Upper lobe of left lung (tissue), 6 donors: ENCODE results near the gene PNPLA7. TPM values are rescaled to one million over a fixed set of nuclear protein-coding genes. Genes with fewer than 3 reads are reported as not detected.

Source experiments
- ATAC-seq, 2 donors: fragments of 200-7000 bp; cut with Tn5 transposase; one replicate each; pipeline ENCODE4 v1.9.1; 2022; ENCODE audit warnings: mild to moderate bottlenecking in 2 of 2, moderate library complexity in 2 of 2; ENCODE audit not compliant: low FRiP score in 2 of 2
- DNase-seq, 2 donors: peaks; one replicate each; pipeline ENCODE4 v3.0.0-alpha.2; 2019 to 2020
- H3K27ac ChIP-seq, 4 donors: fragments of 200-600 bp; sonication (generic); one replicate each; pipeline ENCODE4 v1.5.1; 2016 to 2019
- H3K27me3 ChIP-seq, 4 donors: fragments of 200-600 bp; sonication (generic); one replicate each; pipeline ENCODE4 v1.5.1; 2017 to 2019
- H3K36me3 ChIP-seq, 4 donors: fragments of 200-600 bp; sonication (generic); one replicate each; pipeline ENCODE4 v1.5.1; 2016 to 2019
- H3K4me1 ChIP-seq, 4 donors: fragments of 200-600 bp; sonication (generic); one replicate each; pipeline ENCODE4 v1.5.1; 2018 to 2019
- H3K4me3 ChIP-seq, 4 donors: fragments of 200-600 bp; sonication (generic); one replicate each; pipeline ENCODE4 v1.5.1; 2017 to 2019; ENCODE audit warnings: mild to moderate bottlenecking in 2 of 4, moderate library complexity in 1 of 4
- H3K9me3 ChIP-seq, 4 donors: fragments of 200-600 bp; sonication (generic); one replicate each; pipeline ENCODE4 v1.5.1; 2018 to 2019
- EP300 ChIP-seq, 4 donors: sonication (generic); formaldehyde crosslinking; IDR thresholded peaks; one replicate each; pipeline ENCODE4 v1.5.1; 2017; ENCODE audit warnings: antibody characterized with exemption in 4 of 4, control low read depth in 2 of 4
- POLR2A ChIP-seq, 4 donors: fragments of 450-650 bp; IDR thresholded peaks; one replicate each; pipeline ENCODE4 v1.5.1; 2016 to 2017; ENCODE audit warnings: antibody characterized with exemption in 4 of 4, mild to moderate bottlenecking in 2 of 4
- POLR2AphosphoS5 ChIP-seq, 2 donors: sonication (generic); formaldehyde crosslinking; IDR thresholded peaks; one replicate each; pipeline ENCODE4 v1.5.1; 2017; ENCODE audit warnings: antibody characterized with exemption in 2 of 2
- WGBS, 2 donors: methylation state at CpG; one replicate each; pipeline ENCODE4 v1.1.5; 2017 to 2018; 5-methylcytosine and 5-hydroxymethylcytosine counted together
- total RNA-seq, 6 donors: library from RNA; depleted of rRNA in 4 of 6; stranded (reverse); fragments of >200 nt in 4 of 6; gene quantifications; one replicate each; pipeline versions ENCODE4 v1.1.0 to v1.2.1, GENCODE V29; 2016 to 2021
- TF ChIP-seq, protein P1 (sequence below), 6 experiments: fragments of 450-650 bp in 4 of 6; fragments of 200-600 bp in 2 of 6; sonication (generic) in 2 of 6; IDR thresholded peaks; one replicate each; pipeline ENCODE4 v1.5.1; 2016 to 2019; ENCODE audit warnings: antibody characterized with exemption in 6 of 6
- donor health status: DM: no; HTN: no; CAD: no; lungs with moderate emphysema.
- donor health status: DM: no; HTN: yes; CAD: no; lungs with severe emphysema.

The PNPLA7 gene
- total RNA-seq, 6 donors from 2014 or later: 6.0 to 104 (median 14.0) TPM

- Histone ChIP-seq H3K9me3 (no peaks in the 10 kb centered on the region), H3K36me3 (peaks cover 0 to 8% (median 3%) of the 10 kb centered on the region in 4 donors), H3K4me3 (no peak overlapping the region), H3K4me1 (no peaks in the 10 kb centered on the region), H3K27me3 (no peaks in the 10 kb centered on the region), H3K27ac (no peak overlapping the region)
- TF ChIP-seq, protein P1, sequence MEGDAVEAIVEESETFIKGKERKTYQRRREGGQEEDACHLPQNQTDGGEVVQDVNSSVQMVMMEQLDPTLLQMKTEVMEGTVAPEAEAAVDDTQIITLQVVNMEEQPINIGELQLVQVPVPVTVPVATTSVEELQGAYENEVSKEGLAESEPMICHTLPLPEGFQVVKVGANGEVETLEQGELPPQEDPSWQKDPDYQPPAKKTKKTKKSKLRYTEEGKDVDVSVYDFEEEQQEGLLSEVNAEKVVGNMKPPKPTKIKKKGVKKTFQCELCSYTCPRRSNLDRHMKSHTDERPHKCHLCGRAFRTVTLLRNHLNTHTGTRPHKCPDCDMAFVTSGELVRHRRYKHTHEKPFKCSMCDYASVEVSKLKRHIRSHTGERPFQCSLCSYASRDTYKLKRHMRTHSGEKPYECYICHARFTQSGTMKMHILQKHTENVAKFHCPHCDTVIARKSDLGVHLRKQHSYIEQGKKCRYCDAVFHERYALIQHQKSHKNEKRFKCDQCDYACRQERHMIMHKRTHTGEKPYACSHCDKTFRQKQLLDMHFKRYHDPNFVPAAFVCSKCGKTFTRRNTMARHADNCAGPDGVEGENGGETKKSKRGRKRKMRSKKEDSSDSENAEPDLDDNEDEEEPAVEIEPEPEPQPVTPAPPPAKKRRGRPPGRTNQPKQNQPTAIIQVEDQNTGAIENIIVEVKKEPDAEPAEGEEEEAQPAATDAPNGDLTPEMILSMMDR (IDR thresholded peaks at IDR 0.05): no peak
- TF ChIP-seq EP300 (IDR thresholded peaks at IDR 0.05) (no peak), POLR2AphosphoS5 (IDR thresholded peaks at IDR 0.05) (no peak)
- peak in 1 of 2 donors; percentile 78 for DNase-seq
- no peak for ATAC-seq
- WGBS, 2 donors: 92 to 97% methylated on average over 40 to 44 of the region's 45 CpGs
These were observed 49.4 kb downstream of the PNPLA7 start for GRCh38 chr9:137500666-137501397.

DNA sequence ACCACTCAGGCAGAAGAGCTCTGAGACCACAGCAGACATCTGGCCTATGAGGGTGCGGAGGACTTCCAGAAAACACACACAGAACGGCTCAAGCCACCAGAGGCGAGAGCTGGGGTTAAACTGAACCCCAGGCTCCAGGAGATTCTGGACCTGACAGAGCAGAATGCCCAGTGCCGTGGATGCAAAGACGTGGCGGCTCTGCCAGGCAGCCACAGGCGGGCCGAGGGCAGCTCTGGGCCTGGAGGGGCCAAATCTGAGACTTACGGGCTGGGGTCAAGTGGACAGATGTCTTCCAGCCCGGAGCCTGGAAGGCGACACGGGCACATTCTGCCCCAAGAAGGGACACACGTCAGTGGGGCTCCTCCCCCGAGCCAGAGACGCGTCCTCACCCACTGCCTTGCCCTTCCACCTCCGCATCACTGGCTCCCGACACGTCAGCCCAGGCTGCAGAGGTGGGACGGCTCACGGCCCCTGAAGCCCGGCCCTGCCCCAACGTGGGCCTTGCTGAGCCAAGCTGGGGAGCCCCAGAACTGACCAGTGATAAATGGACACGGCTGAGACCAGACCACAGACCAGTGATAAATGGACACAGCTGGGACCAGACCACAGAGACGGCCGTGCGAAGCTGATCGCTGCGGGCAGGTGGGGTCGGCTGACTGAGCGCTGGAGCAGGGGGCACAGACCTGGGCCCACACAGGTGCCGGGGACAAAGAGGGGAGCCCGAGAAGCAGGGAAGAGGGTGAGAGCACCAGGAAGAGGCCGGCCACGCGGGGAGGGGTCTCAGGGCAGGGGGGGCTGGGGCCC, 50.1 kb downstream of the PNPLA7 start:
- H3K27me3 ChIP-seq: no peaks in the 10 kb centered on the region
- H3K4me1 ChIP-seq: no peaks in the 10 kb centered on the region
- H3K36me3 ChIP-seq: peaks cover 0 to 8% (median 3%) of the 10 kb centered on the region in 4 donors
- WGBS, 2 donors: 90 to 94% methylated on average over 26 to 36 of the region's 36 CpGs
- DNase-seq: peak in 1 of 2 donors; percentile 77
- no peaks in the 10 kb centered on the region for H3K9me3 ChIP-seq
- ATAC-seq: no peak
- no peak for TF ChIP-seq EP300 (IDR thresholded peaks at IDR 0.05)
- no peak for TF ChIP-seq POLR2AphosphoS5 (IDR thresholded peaks at IDR 0.05)
- TF ChIP-seq, protein P1 (IDR thresholded peaks at IDR 0.05): no peak
- TF ChIP-seq POLR2A (IDR thresholded peaks at IDR 0.05): no peak
- no peak overlapping the region for H3K4me3 ChIP-seq
- H3K27ac ChIP-seq: no peak overlapping the region

DNA sequence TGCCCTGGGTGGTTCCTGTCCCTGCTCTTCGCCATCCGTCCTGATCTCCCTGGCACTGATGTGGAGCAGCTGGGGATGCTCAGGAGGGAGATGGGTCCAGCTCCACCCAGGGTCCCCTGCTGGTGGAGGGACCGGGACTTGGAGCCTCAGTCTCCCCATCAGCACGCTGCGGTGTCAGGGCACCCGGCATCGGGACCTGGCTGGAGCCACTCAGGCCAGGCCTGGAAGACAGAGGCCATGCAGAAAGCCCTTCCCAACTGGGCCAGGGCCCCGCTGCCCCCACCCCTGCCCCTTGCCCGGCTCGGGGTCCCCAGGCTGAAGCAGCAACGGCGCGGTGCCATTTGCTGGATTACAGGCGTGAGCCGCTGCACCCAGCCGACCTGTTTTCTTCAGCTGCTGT, 50.8 kb downstream of the PNPLA7 start:
- H3K27ac ChIP-seq: no peak overlapping the region
- H3K36me3 ChIP-seq: peaks cover 0 to 8% (median 3%) of the 10 kb centered on the region in 4 donors

DNA sequence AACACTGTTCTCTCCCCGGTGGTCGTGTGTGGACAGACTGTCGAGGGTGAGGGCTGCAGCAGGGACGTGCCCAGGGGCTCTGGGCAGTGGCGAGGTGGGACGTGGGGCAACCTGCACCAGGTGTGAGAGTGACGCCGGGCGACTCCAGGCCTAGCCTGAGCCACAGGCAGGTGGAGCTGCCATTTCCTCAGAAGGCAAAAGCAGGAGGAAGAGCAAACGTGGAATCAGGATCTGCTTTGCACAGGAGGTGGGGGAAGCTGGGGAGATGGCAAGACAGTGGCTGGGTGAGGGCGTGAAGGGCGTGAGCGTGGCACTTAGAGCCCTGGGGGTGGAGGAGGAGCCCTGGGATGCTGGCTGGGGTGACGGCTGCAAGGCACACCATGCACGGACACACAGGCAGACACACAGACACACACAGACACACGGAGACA, 51.5 kb downstream of the PNPLA7 start:
- Histone ChIP-seq H3K27ac (no peak overlapping the region), H3K27me3 (no peaks in the 10 kb centered on the region), H3K4me3 (no peak overlapping the region), H3K4me1 (peaks cover 0 to 8% (median 5%) of the 10 kb centered on the region in 4 donors), H3K36me3 (peaks cover 0 to 8% (median 3%) of the 10 kb centered on the region in 4 donors), H3K9me3 (no peaks in the 10 kb centered on the region)
- DNase-seq: peak in 1 of 2 donors; percentile 62
- WGBS, 2 donors: 87 to 88% methylated on average over 11 to 16 of the region's 16 CpGs
- TF ChIP-seq POLR2AphosphoS5 (IDR thresholded peaks at IDR 0.05) (no peak), POLR2A (IDR thresholded peaks at IDR 0.05) (no peak), EP300 (IDR thresholded peaks at IDR 0.05) (no peak)
- TF ChIP-seq, protein P1 (IDR thresholded peaks at IDR 0.05): no peak
- ATAC-seq: no peak

More for the DNA sequence above, 50.8 kb downstream of the PNPLA7 start:
- Histone ChIP-seq H3K4me3 (no peak overlapping the region), H3K27me3 (no peaks in the 10 kb centered on the region), H3K4me1 (peaks cover 0 to 1% (median 0%) of the 10 kb centered on the region in 4 donors), H3K9me3 (no peaks in the 10 kb centered on the region)
- WGBS, 2 donors: 92 to 96% methylated on average over 4 to 11 of the region's 16 CpGs
- DNase-seq: peak in 1 of 2 donors; percentile 69
- TF ChIP-seq POLR2AphosphoS5 (IDR thresholded peaks at IDR 0.05): no peak
- no peak for TF ChIP-seq EP300 (IDR thresholded peaks at IDR 0.05)
- no peak for TF ChIP-seq POLR2A (IDR thresholded peaks at IDR 0.05)
- TF ChIP-seq, protein P1 (IDR thresholded peaks at IDR 0.05): no peak
- ATAC-seq: no peak
